ENCODE data around the gene RAB17. TPM values are rescaled to one million over a fixed set of nuclear protein-coding genes. Genes with fewer than 3 reads are reported as not detected.
"Not testable (repeated sequence)": the region's sequence is repeated elsewhere in the genome, so short reads cannot be mapped to it uniquely, and the experiment has no call there.

The RAB17 gene
- total RNA-seq, 1 experiment from 2014 or later: 1.3 TPM

DNA sequence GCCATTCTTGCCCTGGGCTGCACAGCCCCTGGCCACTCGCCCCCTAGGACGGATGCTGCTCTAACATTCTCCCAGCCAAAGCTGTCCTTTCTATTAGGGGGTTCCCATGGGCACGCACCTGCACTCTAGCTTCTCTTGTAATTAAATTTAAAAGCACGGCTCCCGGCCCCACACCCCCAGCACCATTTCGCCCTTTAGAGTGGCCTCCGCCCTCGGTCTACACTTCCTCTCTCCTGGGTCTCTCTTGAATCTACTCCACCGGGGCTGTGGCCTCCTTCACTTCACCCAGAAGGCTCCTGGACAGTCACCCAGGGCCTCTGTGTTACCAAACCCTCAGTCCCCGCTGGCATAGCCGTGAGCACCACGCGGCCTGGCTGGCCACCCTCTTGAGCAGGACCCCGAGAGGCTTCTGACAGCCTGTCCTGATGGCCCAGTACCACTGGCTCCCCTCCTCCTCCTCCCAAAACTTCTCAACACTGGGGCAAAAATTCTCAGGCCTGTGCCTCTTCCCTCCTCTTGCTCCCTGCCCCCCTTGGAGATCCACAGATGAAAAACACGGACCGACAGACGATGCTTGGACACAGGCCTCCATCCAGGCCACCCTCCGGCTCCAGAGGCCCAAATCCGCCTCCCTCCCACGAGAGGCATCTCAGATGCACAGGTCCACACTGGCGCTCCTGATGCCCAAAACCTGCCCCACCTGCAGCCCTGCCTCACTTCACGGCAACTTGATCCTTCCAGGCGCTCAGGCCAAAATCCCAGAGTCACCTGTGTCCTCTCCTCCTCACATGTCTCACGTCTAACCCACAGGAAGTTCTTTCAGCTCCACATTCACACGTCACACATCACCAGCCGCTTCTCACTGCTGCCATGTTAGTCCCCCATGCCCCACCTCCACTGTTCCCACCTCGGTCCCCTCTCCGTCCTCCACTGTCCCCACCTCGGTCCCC lies 6.9 kb upstream of the RAB17 start:
- no peaks in the 10 kb centered on the region for H4K20me1 ChIP-seq (ENCODE audit: insufficient read depth, low read depth, low read length)
- no peaks in the 10 kb centered on the region for H3K9me3 ChIP-seq (ENCODE audit: low read length)
- H3K9me2 ChIP-seq (replicated peaks; ENCODE audit: insufficient read depth, low read length): no peaks in the 10 kb centered on the region
- H3K4me3 ChIP-seq (ENCODE audit: low read length): no peak overlapping the region
- no peaks in the 10 kb centered on the region for H3K36me3 ChIP-seq (ENCODE audit: insufficient read depth, low read length)
- H3K27ac ChIP-seq (ENCODE audit: low read length): no peak overlapping the region
- peaks cover 12% of the 10 kb centered on the region for H3K4me1 ChIP-seq (ENCODE audit: low read length)
- H3K79me2 ChIP-seq (ENCODE audit: low read length): no peaks in the 10 kb centered on the region
- H3K4me2 ChIP-seq (ENCODE audit: low read depth, low read length, poor library complexity, severe bottlenecking): no peak overlapping the region
- no peak overlapping the region for H2AFZ ChIP-seq (ENCODE audit: low read length)
- no peaks in the 10 kb centered on the region for H3K27me3 ChIP-seq (ENCODE audit: low read length)
- H3K9ac ChIP-seq (ENCODE audit: low read length): no peak overlapping the region
- DNase-seq: no peak

DNA sequence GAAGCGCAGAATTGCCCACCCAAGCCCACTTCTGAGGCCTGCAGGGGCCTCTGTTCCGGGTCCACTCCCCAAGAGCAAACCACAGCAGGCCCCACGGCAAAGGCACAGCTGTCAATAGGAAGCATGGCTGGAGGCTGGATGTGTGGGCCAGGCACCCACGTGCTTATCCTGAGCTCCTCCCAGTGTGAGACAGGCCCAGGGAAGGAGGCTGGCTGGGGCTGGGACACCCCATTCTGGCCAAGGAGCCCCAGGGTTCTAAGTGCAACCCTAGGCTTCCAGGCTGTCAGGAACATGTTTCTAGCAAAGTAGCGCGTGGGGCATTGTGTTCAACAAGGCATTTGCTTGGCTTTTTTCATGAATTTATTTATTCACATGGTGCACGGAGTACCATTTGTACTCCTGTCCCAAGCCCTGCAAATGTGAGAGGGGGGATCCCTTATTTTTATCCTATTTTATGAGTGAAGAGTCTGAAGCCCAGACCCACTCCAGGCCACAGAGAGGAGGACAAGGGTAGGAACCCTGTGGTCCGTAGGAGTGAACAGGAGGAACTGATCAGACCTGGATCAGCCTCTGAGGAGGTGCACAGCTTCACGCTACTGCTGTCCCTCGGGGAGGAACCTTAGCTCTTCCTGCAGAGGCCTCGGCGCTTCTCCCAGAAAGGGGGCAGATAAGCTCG lies 6.1 kb upstream of the RAB17 start:
- no peak overlapping the region for H2AFZ ChIP-seq (ENCODE audit: low read length)
- H3K4me3 ChIP-seq (ENCODE audit: low read length): no peak overlapping the region
- H3K9ac ChIP-seq (ENCODE audit: low read length): no peak overlapping the region
- H3K4me2 ChIP-seq (ENCODE audit: low read depth, low read length, poor library complexity, severe bottlenecking): no peak overlapping the region
- no peak overlapping the region for H3K27ac ChIP-seq (ENCODE audit: low read length)
- H3K27me3 ChIP-seq (ENCODE audit: low read length): no peaks in the 10 kb centered on the region
- DNase-seq: no peak
- no peaks in the 10 kb centered on the region for H4K20me1 ChIP-seq (ENCODE audit: insufficient read depth, low read depth, low read length)
- H3K9me3 ChIP-seq (ENCODE audit: low read length): no peaks in the 10 kb centered on the region
- H3K9me2 ChIP-seq (replicated peaks; ENCODE audit: insufficient read depth, low read length): no peaks in the 10 kb centered on the region
- peaks cover 12% of the 10 kb centered on the region for H3K4me1 ChIP-seq (ENCODE audit: low read length)
- no peaks in the 10 kb centered on the region for H3K36me3 ChIP-seq (ENCODE audit: insufficient read depth, low read length)
- no peaks in the 10 kb centered on the region for H3K79me2 ChIP-seq (ENCODE audit: low read length)

DNA sequence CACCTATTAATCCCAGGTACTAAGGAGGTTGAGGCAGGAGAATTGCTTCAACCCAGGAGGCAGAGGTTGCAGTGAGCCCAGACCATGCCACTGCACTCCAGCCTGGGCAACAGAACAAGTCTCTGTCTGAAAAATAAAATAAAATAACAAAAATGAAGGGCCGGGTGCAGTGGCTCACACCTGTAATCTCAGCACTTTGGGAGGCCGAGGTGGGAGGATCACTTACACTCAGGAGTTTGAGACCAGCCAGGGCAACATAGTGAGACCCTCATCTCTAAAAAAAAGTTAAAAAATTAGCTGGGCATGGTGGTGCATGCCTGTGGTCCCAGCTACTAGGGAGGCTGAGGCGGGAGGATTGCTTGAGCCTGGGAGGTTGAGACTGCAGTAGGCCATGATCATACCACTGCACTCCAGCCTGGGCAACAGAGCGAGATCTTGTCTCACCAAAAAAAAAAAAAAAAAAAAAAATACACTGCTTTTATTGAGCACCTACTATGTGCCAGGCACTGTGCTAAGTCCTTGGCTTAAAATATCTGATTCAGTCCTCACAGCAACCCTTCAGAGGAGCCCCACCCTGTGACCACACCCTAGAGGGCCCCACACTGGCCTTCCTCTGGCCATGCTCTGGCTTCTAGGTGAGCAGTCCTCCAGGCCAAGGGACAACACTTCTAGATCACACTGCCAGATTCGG lies 5.4 kb upstream of the RAB17 start:
- DNase-seq; H3K79me2 ChIP-seq (ENCODE audit: low read length); H3K27ac ChIP-seq (ENCODE audit: low read length); H3K27me3 ChIP-seq (ENCODE audit: low read length); H2AFZ ChIP-seq (ENCODE audit: low read length); H3K4me3 ChIP-seq (ENCODE audit: low read length); H3K36me3 ChIP-seq (ENCODE audit: insufficient read depth, low read length); H4K20me1 ChIP-seq (ENCODE audit: insufficient read depth, low read depth, low read length); H3K9me3 ChIP-seq (ENCODE audit: low read length); H3K9me2 ChIP-seq (replicated peaks; ENCODE audit: insufficient read depth, low read length); H3K9ac ChIP-seq (ENCODE audit: low read length); H3K4me2 ChIP-seq (ENCODE audit: low read depth, low read length, poor library complexity, severe bottlenecking): not testable (repeated sequence)
- H3K4me1 ChIP-seq (ENCODE audit: low read length): peaks cover 12% of the 10 kb centered on the region

DNA sequence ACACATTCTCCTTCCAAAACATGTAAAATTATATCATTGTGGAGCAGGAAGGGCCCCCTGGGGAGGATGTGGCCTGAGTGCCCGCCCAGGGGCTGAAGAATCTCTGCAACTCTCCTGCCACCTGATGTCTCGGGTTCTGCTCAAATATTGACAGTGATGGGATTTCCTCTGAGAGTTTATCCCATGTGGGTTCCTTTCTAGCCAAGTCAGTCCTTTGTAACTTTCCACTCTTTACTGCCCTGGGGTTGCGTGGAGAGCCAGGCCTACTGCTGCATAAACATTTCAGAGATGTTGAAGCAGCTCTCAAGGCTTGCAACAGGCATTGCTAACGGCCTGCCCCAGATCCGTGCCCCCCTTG lies 4.0 kb upstream of the RAB17 start:
- H3K9ac ChIP-seq (ENCODE audit: low read length): no peak overlapping the region
- H3K4me2 ChIP-seq (ENCODE audit: low read depth, low read length, poor library complexity, severe bottlenecking): no peak overlapping the region
- no peak overlapping the region for H3K4me3 ChIP-seq (ENCODE audit: low read length)
- no peak overlapping the region for H2AFZ ChIP-seq (ENCODE audit: low read length)
- H3K4me1 ChIP-seq (ENCODE audit: low read length): no peaks in the 10 kb centered on the region
- H4K20me1 ChIP-seq (ENCODE audit: insufficient read depth, low read depth, low read length): no peaks in the 10 kb centered on the region
- H3K79me2 ChIP-seq (ENCODE audit: low read length): no peaks in the 10 kb centered on the region
- H3K36me3 ChIP-seq (ENCODE audit: insufficient read depth, low read length): no peaks in the 10 kb centered on the region
- no peak for DNase-seq
- H3K27ac ChIP-seq (ENCODE audit: low read length): no peak overlapping the region
- no peaks in the 10 kb centered on the region for H3K27me3 ChIP-seq (ENCODE audit: low read length)
- no peaks in the 10 kb centered on the region for H3K9me2 ChIP-seq (replicated peaks; ENCODE audit: insufficient read depth, low read length)
- no peaks in the 10 kb centered on the region for H3K9me3 ChIP-seq (ENCODE audit: low read length)

DNA sequence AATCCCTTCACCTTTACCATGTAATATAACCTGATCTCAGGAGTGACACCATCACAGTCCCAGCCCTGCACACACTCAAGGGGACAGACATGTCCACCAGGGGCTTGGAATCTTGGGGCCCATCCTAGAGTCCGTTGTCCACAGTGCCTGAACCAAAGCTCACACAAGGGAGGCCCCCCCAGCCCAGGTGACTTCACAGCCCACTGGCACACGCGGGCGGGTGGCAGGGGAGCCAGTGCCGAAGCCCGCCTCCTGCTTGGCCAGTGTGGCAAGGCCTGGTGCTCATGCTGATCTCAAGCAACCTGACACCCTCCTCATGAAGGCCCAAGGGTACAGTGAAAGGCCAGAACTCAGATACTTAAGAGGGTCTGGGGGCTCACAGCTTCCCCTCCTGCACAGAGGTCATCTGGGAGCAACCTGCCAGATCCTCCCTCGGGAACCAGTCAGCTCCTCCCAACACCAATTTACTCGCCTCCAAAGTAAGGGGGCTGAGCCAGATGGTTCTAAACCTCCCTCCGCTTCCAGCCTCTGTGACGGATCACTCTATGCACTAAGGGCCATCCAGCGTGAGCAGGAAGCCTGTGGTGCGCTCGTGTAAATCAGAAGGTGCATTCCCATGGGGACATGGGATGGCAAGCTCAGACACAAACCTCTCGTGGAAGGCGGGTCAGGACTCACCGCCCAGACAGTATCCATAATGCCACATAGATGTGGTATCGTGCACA lies 3.2 kb upstream of the RAB17 start:
- no peak for DNase-seq
- Histone ChIP-seq H3K9me2 (replicated peaks; ENCODE audit: insufficient read depth, low read length) (no peaks in the 10 kb centered on the region), H3K27ac (ENCODE audit: low read length) (no peak overlapping the region), H4K20me1 (ENCODE audit: insufficient read depth, low read depth, low read length) (no peaks in the 10 kb centered on the region), H3K4me3 (ENCODE audit: low read length) (no peak overlapping the region), H3K27me3 (ENCODE audit: low read length) (no peaks in the 10 kb centered on the region), H3K36me3 (ENCODE audit: insufficient read depth, low read length) (no peaks in the 10 kb centered on the region), H3K4me2 (ENCODE audit: low read depth, low read length, poor library complexity, severe bottlenecking) (no peak overlapping the region), H3K9ac (ENCODE audit: low read length) (no peak overlapping the region), H3K79me2 (ENCODE audit: low read length) (no peaks in the 10 kb centered on the region), H3K4me1 (ENCODE audit: low read length) (no peaks in the 10 kb centered on the region), H2AFZ (ENCODE audit: low read length) (no peak overlapping the region), H3K9me3 (ENCODE audit: low read length) (no peaks in the 10 kb centered on the region)

DNA sequence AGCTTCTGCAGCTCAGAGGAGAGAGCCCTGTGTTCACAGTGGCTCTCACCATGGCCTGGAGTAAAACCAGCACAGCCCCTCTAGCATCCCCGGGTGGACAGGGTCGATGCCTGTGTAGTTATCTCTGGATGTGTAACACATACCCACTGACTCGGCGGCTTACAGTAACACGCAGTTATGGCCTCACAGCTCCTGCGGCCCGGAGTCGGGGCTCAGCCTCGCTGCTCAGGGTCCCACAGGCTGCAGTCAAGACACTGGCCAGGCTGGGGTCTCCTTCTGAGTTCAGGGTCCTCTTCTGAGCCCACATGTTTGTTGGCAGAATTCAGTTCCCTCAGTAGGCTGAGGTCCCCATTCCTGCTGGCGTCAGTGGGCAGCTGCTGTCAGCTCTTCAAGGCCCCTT lies 2.5 kb upstream of the RAB17 start:
- H2AFZ ChIP-seq (ENCODE audit: low read length): no peak overlapping the region
- DNase-seq: no peak
- H4K20me1 ChIP-seq (ENCODE audit: insufficient read depth, low read depth, low read length): no peaks in the 10 kb centered on the region
- no peak overlapping the region for H3K27ac ChIP-seq (ENCODE audit: low read length)
- no peak overlapping the region for H3K4me3 ChIP-seq (ENCODE audit: low read length)
- H3K27me3 ChIP-seq (ENCODE audit: low read length): no peaks in the 10 kb centered on the region
- H3K79me2 ChIP-seq (ENCODE audit: low read length): no peaks in the 10 kb centered on the region
- no peaks in the 10 kb centered on the region for H3K4me1 ChIP-seq (ENCODE audit: low read length)
- no peaks in the 10 kb centered on the region for H3K9me2 ChIP-seq (replicated peaks; ENCODE audit: insufficient read depth, low read length)
- H3K4me2 ChIP-seq (ENCODE audit: low read depth, low read length, poor library complexity, severe bottlenecking): no peak overlapping the region
- H3K9me3 ChIP-seq (ENCODE audit: low read length): no peaks in the 10 kb centered on the region
- no peaks in the 10 kb centered on the region for H3K36me3 ChIP-seq (ENCODE audit: insufficient read depth, low read length)
- no peak overlapping the region for H3K9ac ChIP-seq (ENCODE audit: low read length)

DNA sequence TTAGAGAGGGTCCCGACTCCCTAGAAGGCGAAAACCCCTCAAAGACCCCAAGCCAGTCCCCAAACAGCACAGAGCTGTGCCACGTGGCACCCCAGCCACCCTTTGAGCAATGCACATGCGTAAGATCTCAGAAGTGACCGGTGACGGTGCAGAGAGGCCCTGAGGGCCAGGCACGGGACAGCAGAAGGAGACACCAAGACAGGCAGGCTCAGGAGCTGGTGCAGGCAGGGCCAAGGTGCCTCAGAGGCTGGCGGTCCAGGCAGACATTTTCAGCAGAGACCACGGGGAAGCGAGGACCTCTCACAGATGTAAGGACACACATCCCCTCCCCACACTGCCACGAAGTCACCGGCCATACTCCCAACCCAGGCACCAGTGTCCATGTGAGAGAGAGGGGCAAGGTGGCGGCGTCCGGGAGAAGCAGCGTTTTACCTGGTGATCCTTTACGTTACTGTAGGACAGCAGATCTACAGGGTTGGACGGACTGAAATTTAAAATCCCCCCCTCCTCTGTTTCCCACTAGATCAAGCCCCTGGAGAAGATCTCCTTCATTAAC lies 2.0 kb upstream of the RAB17 start:
- Histone ChIP-seq H3K79me2 (ENCODE audit: low read length) (no peaks in the 10 kb centered on the region), H3K9me3 (ENCODE audit: low read length) (no peaks in the 10 kb centered on the region), H3K4me2 (ENCODE audit: low read depth, low read length, poor library complexity, severe bottlenecking) (no peak overlapping the region), H3K9ac (ENCODE audit: low read length) (no peak overlapping the region), H3K9me2 (replicated peaks; ENCODE audit: insufficient read depth, low read length) (no peaks in the 10 kb centered on the region), H4K20me1 (ENCODE audit: insufficient read depth, low read depth, low read length) (no peaks in the 10 kb centered on the region), H2AFZ (ENCODE audit: low read length) (no peak overlapping the region), H3K27me3 (ENCODE audit: low read length) (no peaks in the 10 kb centered on the region), H3K36me3 (ENCODE audit: insufficient read depth, low read length) (no peaks in the 10 kb centered on the region), H3K27ac (ENCODE audit: low read length) (no peak overlapping the region), H3K4me3 (ENCODE audit: low read length) (no peak overlapping the region), H3K4me1 (ENCODE audit: low read length) (no peaks in the 10 kb centered on the region)
- DNase-seq: no peak

Measured in Karpas-422 (cell line).